ENCODE data around the gene MORC2. TPM values are rescaled to one million over a fixed set of nuclear protein-coding genes. Genes with fewer than 3 reads are reported as not detected.

The MORC2 gene
- total and polyA plus RNA-seq, 2 of the 13 experiments (the other 11 are each of a cell fraction or from before 2014, with no cell fraction given) = 11.9 to 18.3 TPM

GRCh38 chr22:30968015-30968923 lies at the start of gene MORC2 (continued):
- TF ChIP-seq ZBED4 (CRISPR knock-in tag; IDR thresholded peaks at IDR 0.05; ENCODE audit: borderline replicate concordance) (0 out of 2 replicates have a peak, but pooled peaks have one; percentile 55), ZNF350 (CRISPR knock-in tag; IDR thresholded peaks at IDR 0.05; ENCODE audit: borderline replicate concordance, low read depth) (peak; percentile 6; the same call in 1 of the 2 replicates), ZNF431 (CRISPR knock-in tag; IDR thresholded peaks at IDR 0.05; ENCODE audit: borderline replicate concordance, low read depth) (peak; percentile 79; the same call in 1 of the 2 replicates), NFKBIZ (CRISPR knock-in tag; IDR thresholded peaks at IDR 0.05) (no peak), DPF2 (CRISPR knock-in tag; IDR thresholded peaks at IDR 0.05; ENCODE audit: borderline replicate concordance, low read depth) (no peak), HDAC6 (IDR thresholded peaks at IDR 0.05; ENCODE audit: low read depth, low read length) (no peak), ZNF607 (CRISPR knock-in tag; IDR thresholded peaks at IDR 0.05; ENCODE audit: borderline replicate concordance) (peak; percentile 45; the same call in 1 of the 2 replicates), ZFP37 (CRISPR knock-in tag; IDR thresholded peaks at IDR 0.05; ENCODE audit: borderline replicate concordance) (no peak), HMG20B (CRISPR knock-in tag; conservative IDR thresholded peaks at IDR 0.05) (0 out of 2 replicates have a peak, but pooled peaks have one; percentile 35), ZNF232 (CRISPR knock-in tag; IDR thresholded peaks at IDR 0.05; ENCODE audit: borderline replicate concordance) (peak; percentile 30; the same call in 1 of the 2 replicates), RARA (CRISPR knock-in tag; IDR thresholded peaks at IDR 0.05) (0 out of 2 replicates have a peak, but pooled peaks have one; percentile 27), ZSCAN20 (CRISPR knock-in tag; IDR thresholded peaks at IDR 0.05; ENCODE audit: borderline replicate concordance) (no peak), ZFY (CRISPR knock-in tag; IDR thresholded peaks at IDR 0.05) (peak; percentile 52), HOXA3 (CRISPR knock-in tag; IDR thresholded peaks at IDR 0.05) (peak; percentile 46; the same call in 1 of the 2 replicates), ZNF609 (CRISPR knock-in tag; IDR thresholded peaks at IDR 0.05; ENCODE audit: borderline replicate concordance) (no peak), KLF16 (CRISPR knock-in tag; IDR thresholded peaks at IDR 0.05) (0 out of 4 replicates have a peak, but pooled peaks of 1 of the 2 experiments have one; percentile 42), ZNF121 (CRISPR knock-in tag; IDR thresholded peaks at IDR 0.05) (peak; percentile 23; the same call in 1 of the 2 replicates), HES4 (CRISPR knock-in tag; IDR thresholded peaks at IDR 0.05; ENCODE audit: borderline replicate concordance) (no peak; the same call in 1 of the 2 replicates), ZNF746 (CRISPR knock-in tag; IDR thresholded peaks at IDR 0.05) (peak; percentile 26; the same call in 1 of the 2 replicates)

All from HepG2 (cell line).